GM12878 (cell line): ENCODE results near the gene TTLL13. TPM values are rescaled to one million over a fixed set of nuclear protein-coding genes. Genes with fewer than 3 reads are reported as not detected.

Source experiments
- CEBPB ChIP-seq, 2 experiments: fragments of 150-350 bp in 1 of 2; IDR thresholded peaks; 2 replicates each; pipeline ENCODE4 v1.6.1; 2012 to 2014; ENCODE audit warnings: low read depth in 2 of 2, low read length in 2 of 2, borderline replicate concordance in 1 of 2, inconsistent platforms in 1 of 2
- EED ChIP-seq: sonication (generic); IDR thresholded peaks from 2 replicates; pipeline ENCODE4 v1.6.1; 2016; ENCODE audit warnings: antibody characterized with exemption, low read depth
- GABPA ChIP-seq: IDR thresholded peaks from 2 replicates; pipeline ENCODE4 v1.6.1; 2014; ENCODE audit warnings: antibody characterized with exemption, low read depth, mild to moderate bottlenecking, inconsistent platforms
- NFXL1 ChIP-seq: fragments of 450-650 bp; IDR thresholded peaks from 2 replicates; pipeline ENCODE4 v1.6.1; 2017; ENCODE audit warnings: antibody characterized with exemption, mild to moderate bottlenecking, borderline replicate concordance
- NR2C2 ChIP-seq: IDR thresholded peaks from 2 replicates; pipeline ENCODE4 v1.6.1; 2011; ENCODE audit warnings: borderline replicate concordance, low read depth; ENCODE audit not compliant: control insufficient read depth, insufficient read length
- POLR2AphosphoS5 ChIP-seq: IDR thresholded peaks from 2 replicates; pipeline ENCODE4 v1.6.1; 2011; ENCODE audit warnings: mild to moderate bottlenecking, low read length, inconsistent platforms
- RAD21 ChIP-seq: IDR thresholded peaks from 2 replicates; pipeline ENCODE4 v1.6.1; 2011; ENCODE audit warnings: mild to moderate bottlenecking, low read depth, low read length, moderate library complexity; ENCODE audit not compliant: insufficient read depth
- TCF7 ChIP-seq: IDR thresholded peaks from 2 replicates; pipeline ENCODE4 v1.6.1; 2014; ENCODE audit warnings: antibody characterized with exemption, borderline replicate concordance
- ZNF217 ChIP-seq: fragments of 450-650 bp; IDR thresholded peaks from 2 replicates; pipeline ENCODE4 v1.6.1; 2017; ENCODE audit warnings: antibody characterized with exemption, mild to moderate bottlenecking
- ZNF384 ChIP-seq: IDR thresholded peaks from 2 replicates; pipeline ENCODE4 v1.6.1; 2012; ENCODE audit warnings: low read depth, mild to moderate bottlenecking, low read length, improper control_type of control experiment, borderline replicate concordance
- polyA plus RNA-seq, 11 experiments: library from polyadenylated mRNA; depleted of rRNA in 4 of 11; unstranded in 6 of 11; stranded (reverse) in 5 of 11; fragments of >200 nt; fragmentation: Nextera tagmentation in 4 of 11; fragmentation: Illumina TruSeq in 1 of 11; extraction: Ambion mirVana in 4 of 11; extraction: Trizol in 1 of 11; gene quantifications; 1 replicate in 1 of 11; 2 replicates in 10 of 11; pipeline versions ENCODE4 v1.2.1 to v1.2.3, GENCODE V29; 2011 to 2016; ENCODE audit warnings: inconsistent platforms in 2 of 11, missing spikeins in 2 of 11, low read depth in 1 of 11
- total RNA-seq, 4 experiments: library from RNA; depleted of rRNA in 3 of 4; stranded (reverse); fragments of >200 nt in 3 of 4; fragmentation: Illumina TruSeq in 1 of 4; extraction: Trizol in 1 of 4; gene quantifications; 2 replicates each; pipeline versions ENCODE4 v1.2.1 to v1.2.3, GENCODE V29; 2013 to 2021
- TF ChIP-seq, protein P1 (sequence below): IDR thresholded peaks from 2 replicates; pipeline ENCODE4 v1.6.1; 2012; ENCODE audit warnings: low read length, inconsistent platforms
- TF ChIP-seq, protein P2 (sequence below): IDR thresholded peaks from 2 replicates; pipeline ENCODE4 v1.6.1; 2012; ENCODE audit warnings: improper control_type of control experiment, low read depth, low read length; ENCODE audit not compliant: insufficient replicate concordance
- TF ChIP-seq, protein P3 (sequence below): fragments of 450-650 bp; conservative IDR thresholded peaks from 2 replicates; pipeline ENCODE4 v1.6.1; 2017; ENCODE audit warnings: mild to moderate bottlenecking, moderate library complexity
- TF ChIP-seq, protein P4 (sequence below): fragments of 450-650 bp; IDR thresholded peaks from 2 replicates; pipeline ENCODE4 v1.6.1; 2017; ENCODE audit warnings: mild to moderate bottlenecking
- TF ChIP-seq, protein P5 (sequence below): IDR thresholded peaks from 2 replicates; pipeline ENCODE4 v1.6.1; 2012; ENCODE audit warnings: low read depth, low read length, improper control_type of control experiment

The TTLL13 gene
- total and polyA plus RNA-seq, 10 of the 15 experiments (the other 5 are each of a cell fraction or from before 2014, with no cell fraction given), result 0.03 to 0.32 (median 0.13) TPM; not detected in 1

DNA sequence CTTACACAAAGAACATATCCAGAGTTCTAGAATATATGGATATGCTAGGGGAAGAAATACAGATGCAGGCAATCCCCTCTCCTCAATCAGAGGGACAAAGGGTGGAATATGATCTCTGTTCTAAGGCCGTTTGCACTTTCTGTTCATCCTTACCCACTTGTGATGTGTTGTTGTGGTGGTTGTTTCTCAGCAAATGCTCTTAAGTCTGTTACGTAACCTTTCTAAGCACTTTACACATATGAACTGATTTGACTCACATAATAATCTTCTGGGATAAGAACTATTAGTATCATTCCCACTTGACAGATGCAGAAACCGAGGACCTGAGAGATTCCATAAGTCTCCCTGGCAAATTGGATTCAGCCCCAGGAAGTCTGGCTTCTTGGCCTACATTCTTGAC, 56.6 kb downstream of the TTLL13 start (continued):
- TF ChIP-seq, protein P1, sequence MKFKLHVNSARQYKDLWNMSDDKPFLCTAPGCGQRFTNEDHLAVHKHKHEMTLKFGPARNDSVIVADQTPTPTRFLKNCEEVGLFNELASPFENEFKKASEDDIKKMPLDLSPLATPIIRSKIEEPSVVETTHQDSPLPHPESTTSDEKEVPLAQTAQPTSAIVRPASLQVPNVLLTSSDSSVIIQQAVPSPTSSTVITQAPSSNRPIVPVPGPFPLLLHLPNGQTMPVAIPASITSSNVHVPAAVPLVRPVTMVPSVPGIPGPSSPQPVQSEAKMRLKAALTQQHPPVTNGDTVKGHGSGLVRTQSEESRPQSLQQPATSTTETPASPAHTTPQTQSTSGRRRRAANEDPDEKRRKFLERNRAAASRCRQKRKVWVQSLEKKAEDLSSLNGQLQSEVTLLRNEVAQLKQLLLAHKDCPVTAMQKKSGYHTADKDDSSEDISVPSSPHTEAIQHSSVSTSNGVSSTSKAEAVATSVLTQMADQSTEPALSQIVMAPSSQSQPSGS, result no peak
- no peak for TF ChIP-seq TCF7
- no peak for TF ChIP-seq RAD21
- no peak for TF ChIP-seq NFXL1
- TF ChIP-seq, protein P2, sequence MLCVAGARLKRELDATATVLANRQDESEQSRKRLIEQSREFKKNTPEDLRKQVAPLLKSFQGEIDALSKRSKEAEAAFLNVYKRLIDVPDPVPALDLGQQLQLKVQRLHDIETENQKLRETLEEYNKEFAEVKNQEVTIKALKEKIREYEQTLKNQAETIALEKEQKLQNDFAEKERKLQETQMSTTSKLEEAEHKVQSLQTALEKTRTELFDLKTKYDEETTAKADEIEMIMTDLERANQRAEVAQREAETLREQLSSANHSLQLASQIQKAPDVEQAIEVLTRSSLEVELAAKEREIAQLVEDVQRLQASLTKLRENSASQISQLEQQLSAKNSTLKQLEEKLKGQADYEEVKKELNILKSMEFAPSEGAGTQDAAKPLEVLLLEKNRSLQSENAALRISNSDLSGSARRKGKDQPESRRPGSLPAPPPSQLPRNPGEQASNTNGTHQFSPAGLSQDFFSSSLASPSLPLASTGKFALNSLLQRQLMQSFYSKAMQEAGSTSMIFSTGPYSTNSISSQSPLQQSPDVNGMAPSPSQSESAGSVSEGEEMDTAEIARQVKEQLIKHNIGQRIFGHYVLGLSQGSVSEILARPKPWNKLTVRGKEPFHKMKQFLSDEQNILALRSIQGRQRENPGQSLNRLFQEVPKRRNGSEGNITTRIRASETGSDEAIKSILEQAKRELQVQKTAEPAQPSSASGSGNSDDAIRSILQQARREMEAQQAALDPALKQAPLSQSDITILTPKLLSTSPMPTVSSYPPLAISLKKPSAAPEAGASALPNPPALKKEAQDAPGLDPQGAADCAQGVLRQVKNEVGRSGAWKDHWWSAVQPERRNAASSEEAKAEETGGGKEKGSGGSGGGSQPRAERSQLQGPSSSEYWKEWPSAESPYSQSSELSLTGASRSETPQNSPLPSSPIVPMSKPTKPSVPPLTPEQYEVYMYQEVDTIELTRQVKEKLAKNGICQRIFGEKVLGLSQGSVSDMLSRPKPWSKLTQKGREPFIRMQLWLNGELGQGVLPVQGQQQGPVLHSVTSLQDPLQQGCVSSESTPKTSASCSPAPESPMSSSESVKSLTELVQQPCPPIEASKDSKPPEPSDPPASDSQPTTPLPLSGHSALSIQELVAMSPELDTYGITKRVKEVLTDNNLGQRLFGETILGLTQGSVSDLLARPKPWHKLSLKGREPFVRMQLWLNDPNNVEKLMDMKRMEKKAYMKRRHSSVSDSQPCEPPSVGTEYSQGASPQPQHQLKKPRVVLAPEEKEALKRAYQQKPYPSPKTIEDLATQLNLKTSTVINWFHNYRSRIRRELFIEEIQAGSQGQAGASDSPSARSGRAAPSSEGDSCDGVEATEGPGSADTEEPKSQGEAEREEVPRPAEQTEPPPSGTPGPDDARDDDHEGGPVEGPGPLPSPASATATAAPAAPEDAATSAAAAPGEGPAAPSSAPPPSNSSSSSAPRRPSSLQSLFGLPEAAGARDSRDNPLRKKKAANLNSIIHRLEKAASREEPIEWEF, result no peak
- TF ChIP-seq EED, result no peak
- no peak for TF ChIP-seq CEBPB (IDR thresholded peaks at IDR 0.05; ENCODE audit: borderline replicate concordance in 1 of 2, low read depth in 2 of 2, low read length in 2 of 2)
- no peak for TF ChIP-seq ZNF384
- no peak for TF ChIP-seq ZNF217
- TF ChIP-seq NR2C2, result no peak
- TF ChIP-seq, protein P3, sequence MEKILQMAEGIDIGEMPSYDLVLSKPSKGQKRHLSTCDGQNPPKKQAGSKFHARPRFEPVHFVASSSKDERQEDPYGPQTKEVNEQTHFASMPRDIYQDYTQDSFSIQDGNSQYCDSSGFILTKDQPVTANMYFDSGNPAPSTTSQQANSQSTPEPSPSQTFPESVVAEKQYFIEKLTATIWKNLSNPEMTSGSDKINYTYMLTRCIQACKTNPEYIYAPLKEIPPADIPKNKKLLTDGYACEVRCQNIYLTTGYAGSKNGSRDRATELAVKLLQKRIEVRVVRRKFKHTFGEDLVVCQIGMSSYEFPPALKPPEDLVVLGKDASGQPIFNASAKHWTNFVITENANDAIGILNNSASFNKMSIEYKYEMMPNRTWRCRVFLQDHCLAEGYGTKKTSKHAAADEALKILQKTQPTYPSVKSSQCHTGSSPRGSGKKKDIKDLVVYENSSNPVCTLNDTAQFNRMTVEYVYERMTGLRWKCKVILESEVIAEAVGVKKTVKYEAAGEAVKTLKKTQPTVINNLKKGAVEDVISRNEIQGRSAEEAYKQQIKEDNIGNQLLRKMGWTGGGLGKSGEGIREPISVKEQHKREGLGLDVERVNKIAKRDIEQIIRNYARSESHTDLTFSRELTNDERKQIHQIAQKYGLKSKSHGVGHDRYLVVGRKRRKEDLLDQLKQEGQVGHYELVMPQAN, result no peak
- TF ChIP-seq, protein P4, sequence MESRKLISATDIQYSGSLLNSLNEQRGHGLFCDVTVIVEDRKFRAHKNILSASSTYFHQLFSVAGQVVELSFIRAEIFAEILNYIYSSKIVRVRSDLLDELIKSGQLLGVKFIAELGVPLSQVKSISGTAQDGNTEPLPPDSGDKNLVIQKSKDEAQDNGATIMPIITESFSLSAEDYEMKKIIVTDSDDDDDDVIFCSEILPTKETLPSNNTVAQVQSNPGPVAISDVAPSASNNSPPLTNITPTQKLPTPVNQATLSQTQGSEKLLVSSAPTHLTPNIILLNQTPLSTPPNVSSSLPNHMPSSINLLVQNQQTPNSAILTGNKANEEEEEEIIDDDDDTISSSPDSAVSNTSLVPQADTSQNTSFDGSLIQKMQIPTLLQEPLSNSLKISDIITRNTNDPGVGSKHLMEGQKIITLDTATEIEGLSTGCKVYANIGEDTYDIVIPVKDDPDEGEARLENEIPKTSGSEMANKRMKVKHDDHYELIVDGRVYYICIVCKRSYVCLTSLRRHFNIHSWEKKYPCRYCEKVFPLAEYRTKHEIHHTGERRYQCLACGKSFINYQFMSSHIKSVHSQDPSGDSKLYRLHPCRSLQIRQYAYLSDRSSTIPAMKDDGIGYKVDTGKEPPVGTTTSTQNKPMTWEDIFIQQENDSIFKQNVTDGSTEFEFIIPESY, result no peak
- TF ChIP-seq GABPA, result no peak
- TF ChIP-seq POLR2AphosphoS5, result no peak
- TF ChIP-seq, protein P5, sequence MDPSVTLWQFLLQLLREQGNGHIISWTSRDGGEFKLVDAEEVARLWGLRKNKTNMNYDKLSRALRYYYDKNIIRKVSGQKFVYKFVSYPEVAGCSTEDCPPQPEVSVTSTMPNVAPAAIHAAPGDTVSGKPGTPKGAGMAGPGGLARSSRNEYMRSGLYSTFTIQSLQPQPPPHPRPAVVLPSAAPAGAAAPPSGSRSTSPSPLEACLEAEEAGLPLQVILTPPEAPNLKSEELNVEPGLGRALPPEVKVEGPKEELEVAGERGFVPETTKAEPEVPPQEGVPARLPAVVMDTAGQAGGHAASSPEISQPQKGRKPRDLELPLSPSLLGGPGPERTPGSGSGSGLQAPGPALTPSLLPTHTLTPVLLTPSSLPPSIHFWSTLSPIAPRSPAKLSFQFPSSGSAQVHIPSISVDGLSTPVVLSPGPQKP, result no peak
